ENCODE results near the gene TBCCD1. TPM values are rescaled to one million over a fixed set of nuclear protein-coding genes. Genes with fewer than 3 reads are reported as not detected.

Gene TBCCD1
- total RNA-seq, 1 donor from 2014 or later: 10.3 TPM

- Histone ChIP-seq H3K36me3 (ENCODE audit: control insufficient read depth, insufficient read depth, low read length) (no peaks in the 10 kb centered on the region), H3K4me3 (ENCODE audit: low read depth, low read length) (no peak overlapping the region), H3K27me3 (ENCODE audit: control insufficient read depth, insufficient read depth, low read length) (no peaks in the 10 kb centered on the region)
- TF ChIP-seq CTCF (IDR thresholded peaks at IDR 0.05; ENCODE audit: insufficient read depth, low read length, poor library complexity, severe bottlenecking): no peak
- no peak for DNase-seq (ENCODE audit: low read depth)
These were observed 31.1 kb upstream of the TBCCD1 start for GRCh38 chr3:186598108-186598784.

- no peak overlapping the region for H3K4me3 ChIP-seq (ENCODE audit: low read depth, low read length)
- H3K36me3 ChIP-seq (ENCODE audit: control insufficient read depth, insufficient read depth, low read length): no peaks in the 10 kb centered on the region
- no peaks in the 10 kb centered on the region for H3K27me3 ChIP-seq (ENCODE audit: control insufficient read depth, insufficient read depth, low read length)
- TF ChIP-seq CTCF (IDR thresholded peaks at IDR 0.05; ENCODE audit: insufficient read depth, low read length, poor library complexity, severe bottlenecking): no peak
- DNase-seq (ENCODE audit: low read depth): no peak
These were observed 29.6 kb upstream of the TBCCD1 start for GRCh38 chr3:186596568-186597287.

GRCh38 chr3:186594591-186595113 is 27.5 kb upstream of the TBCCD1 start:
- no peak for TF ChIP-seq CTCF (IDR thresholded peaks at IDR 0.05; ENCODE audit: insufficient read depth, low read length, poor library complexity, severe bottlenecking)
- no peak overlapping the region for H3K4me3 ChIP-seq (ENCODE audit: low read depth, low read length)
- H3K27me3 ChIP-seq (ENCODE audit: control insufficient read depth, insufficient read depth, low read length): no peaks in the 10 kb centered on the region
- no peaks in the 10 kb centered on the region for H3K36me3 ChIP-seq (ENCODE audit: control insufficient read depth, insufficient read depth, low read length)
- DNase-seq (ENCODE audit: low read depth): no peak

- no peak for DNase-seq (ENCODE audit: low read depth)
- H3K36me3 ChIP-seq (ENCODE audit: control insufficient read depth, insufficient read depth, low read length): no peaks in the 10 kb centered on the region
- no peak overlapping the region for H3K4me3 ChIP-seq (ENCODE audit: low read depth, low read length)
- TF ChIP-seq CTCF (IDR thresholded peaks at IDR 0.05; ENCODE audit: insufficient read depth, low read length, poor library complexity, severe bottlenecking): no peak
- no peaks in the 10 kb centered on the region for H3K27me3 ChIP-seq (ENCODE audit: control insufficient read depth, insufficient read depth, low read length)
These were observed 26.7 kb upstream of the TBCCD1 start for GRCh38 chr3:186593862-186594261.

GRCh38 chr3:186592682-186593081 is 25.5 kb upstream of the TBCCD1 start:
- DNase-seq (ENCODE audit: low read depth): no peak
- Histone ChIP-seq H3K4me3 (ENCODE audit: low read depth, low read length) (no peak overlapping the region), H3K36me3 (ENCODE audit: control insufficient read depth, insufficient read depth, low read length) (no peaks in the 10 kb centered on the region), H3K27me3 (ENCODE audit: control insufficient read depth, insufficient read depth, low read length) (no peaks in the 10 kb centered on the region)
- no peak for TF ChIP-seq CTCF (IDR thresholded peaks at IDR 0.05; ENCODE audit: insufficient read depth, low read length, poor library complexity, severe bottlenecking)
